ENCODE data around the gene MAGEB5. TPM values are rescaled to one million over a fixed set of nuclear protein-coding genes. Genes with fewer than 3 reads are reported as not detected.

Gene MAGEB5
- total RNA-seq, 6 experiments from 2014 or later, result not detected

Other genes starting within 250 kb of the MAGEB5 start
- not detected for gene MAGEB18, start 77.8 kb upstream of the MAGEB5 start, total RNA-seq
- not detected for gene MAGEB6B, start 55.6 kb upstream of the MAGEB5 start, total RNA-seq
- not detected for gene MAGEB6, start 23.7 kb upstream of the MAGEB5 start, total RNA-seq